Spleen (tissue), 11 donors: ENCODE data around the gene FITM2. TPM values are rescaled to one million over a fixed set of nuclear protein-coding genes. Genes with fewer than 3 reads are reported as not detected.

Source experiments
- DNase-seq: peaks from one replicate; pipeline ENCODE4 v3.0.0-alpha.2; 2020
- H3K27ac ChIP-seq, 8 donors: fragments of 200-600 bp; sonication (generic) in 7 of 8; 1 replicate in 4 of 8; 2 replicates in 4 of 8; pipeline versions ENCODE4 v1.5.0 to v1.8.0; 2016 to 2021; ENCODE audit warnings: inconsistent platforms in 4 of 8, mild to moderate bottlenecking in 4 of 8, moderate library complexity in 1 of 8
- H3K27me3 ChIP-seq, 7 donors: fragments of 200-600 bp; sonication (generic) in 6 of 7; replicated peaks in 1 of 7; 1 replicate in 4 of 7; 2 replicates in 3 of 7; pipeline versions ENCODE4 v1.5.0 to v1.8.0; 2016 to 2021; ENCODE audit warnings: inconsistent platforms in 3 of 7, mild to moderate bottlenecking in 1 of 7
- H3K36me3 ChIP-seq, 6 donors: fragments of 200-600 bp; sonication (generic) in 5 of 6; 1 replicate in 4 of 6; 2 replicates in 2 of 6; pipeline versions ENCODE4 v1.5.0 to v1.8.0; 2016 to 2021; ENCODE audit warnings: inconsistent platforms in 2 of 6
- H3K4me1 ChIP-seq, 6 donors: fragments of 200-600 bp; sonication (generic) in 5 of 6; 1 replicate in 3 of 6; 2 replicates in 3 of 6; pipeline versions ENCODE4 v1.5.0 to v1.8.0; 2016 to 2021; ENCODE audit warnings: inconsistent platforms in 3 of 6
- H3K4me3 ChIP-seq, 8 donors: fragments of 200-600 bp; sonication (generic) in 7 of 8; 1 replicate in 4 of 8; 2 replicates in 4 of 8; pipeline versions ENCODE4 v1.5.0 to v1.8.0; 2016 to 2021; ENCODE audit warnings: inconsistent platforms in 4 of 8, mild to moderate bottlenecking in 4 of 8, moderate library complexity in 2 of 8
- H3K9me3 ChIP-seq, 8 donors: fragments of 200-600 bp; sonication (generic) in 7 of 8; 1 replicate in 4 of 8; 2 replicates in 4 of 8; pipeline versions ENCODE4 v1.5.0 to v1.8.0; 2016 to 2021; ENCODE audit warnings: inconsistent platforms in 4 of 8
- CTCF ChIP-seq, 11 experiments: fragments of 200-600 bp in 7 of 11; fragments of 450-650 bp in 4 of 11; sonication (generic) in 4 of 11; IDR thresholded peaks in 8 of 11; conservative IDR thresholded peaks in 3 of 11; 1 replicate in 7 of 11; 2 replicates in 4 of 11; pipeline versions ENCODE4 v1.4.0 to v1.8.0; 2016 to 2021; ENCODE audit warnings: antibody characterized with exemption in 11 of 11, inconsistent platforms in 4 of 11, mild to moderate bottlenecking in 1 of 11
- POLR2A ChIP-seq, 3 donors: fragments of 450-650 bp; IDR thresholded peaks; one replicate each; pipeline ENCODE4 v1.5.1; 2017; ENCODE audit warnings: antibody characterized with exemption in 3 of 3, mild to moderate bottlenecking in 1 of 3
- POLR2AphosphoS5 ChIP-seq, 3 donors: sonication (generic); formaldehyde crosslinking; IDR thresholded peaks; one replicate each; pipeline ENCODE4 v1.5.1; 2017; ENCODE audit warnings: antibody characterized with exemption in 3 of 3
- WGBS, 5 donors: extraction: QIAGEN DNeasy Blood & Tissue Kit in 3 of 5; methylation state at CpG; one replicate each; pipeline versions ENCODE4 v1.1.5 to v1.1.7; 2013 to 2018; 5-methylcytosine and 5-hydroxymethylcytosine counted together
- intact Hi-C: fragments of 100-400 bp; cut with DNase I; formaldehyde crosslinking; loops from one replicate; pipeline ENCODE4 v1.15.0; 2023; ENCODE audit warnings: low total_unique reads
- polyA plus RNA-seq, 3 donors: library from polyadenylated mRNA; stranded (reverse); fragments of 200-250 nt; gene quantifications; one replicate each; pipeline ENCODE4 v1.2.1, GENCODE V29; 2013
- total RNA-seq, 7 donors: library from RNA; depleted of rRNA in 3 of 7; stranded (reverse); fragments of >200 nt in 3 of 7; fragmentation: NEBNext Ultra II Directional in 4 of 7; extraction: Animal tissue kit (Norgen Biotek cat#: 25700) in 4 of 7; gene quantifications; one replicate each; pipeline versions ENCODE4 v1.1.0 to v1.2.1, GENCODE V29; 2016 to 2021
- donor health status: healthy with polysubstance abuse.
- donor health status: DM: no; HTN: no; CAD: no; lungs with moderate emphysema.
- donor health status: DM: no; HTN: no; CAD: no.
- donor health status: Bipolar disorder and iron deficiency.
- donor health status: healthy.
- donor health status: DM: no; HTN: no; CAD: no.
- donor health status: DM: yes; HTN: yes; CAD: no.

FITM2 gene
- total and polyA plus RNA-seq, 10 donors = 1.0 to 5.7 (median 4.7) TPM

GRCh38 chr20:44258226-44258890, 52.6 kb downstream of the FITM2 start:
- H3K4me1 ChIP-seq = no peaks in the 10 kb centered on the region
- 78 to 90% (median 87%) methylated on average over 15 to 28 of the region's 28 CpGs for WGBS, 5 donors

GRCh38 chr20:44256961-44257360, 54.0 kb downstream of the FITM2 start:
- Histone ChIP-seq H3K4me1 (no peaks in the 10 kb centered on the region), H3K9me3 (no peaks in the 10 kb centered on the region), H3K4me3 (no peak overlapping the region), H3K36me3 (no peaks in the 10 kb centered on the region), H3K27ac (no peak overlapping the region), H3K27me3 (no peaks in the 10 kb centered on the region)
- intact Hi-C loops = no loop called here
- 88 to 93% (median 91%) methylated on average over 18 to 21 of the region's 21 CpGs for WGBS, 5 donors
- TF ChIP-seq POLR2AphosphoS5 (IDR thresholded peaks at IDR 0.05) (no peak), POLR2A (IDR thresholded peaks at IDR 0.05) (no peak), CTCF (IDR thresholded peaks at IDR 0.05 in 8 of 11, conservative IDR thresholded peaks at IDR 0.05 in 3 of 11) (no peak)
- DNase-seq = no peak

More at GRCh38 chr20:44258226-44258890, 52.6 kb downstream of the FITM2 start:
- Histone ChIP-seq H3K27ac (no peak overlapping the region), H3K9me3 (no peaks in the 10 kb centered on the region), H3K36me3 (no peaks in the 10 kb centered on the region), H3K4me3 (no peak overlapping the region), H3K27me3 (no peaks in the 10 kb centered on the region)
- intact Hi-C loops = no loop called here
- DNase-seq = no peak
- no peak for TF ChIP-seq POLR2A (IDR thresholded peaks at IDR 0.05)

GRCh38 chr20:44255942-44256341, 55.1 kb downstream of the FITM2 start:
- intact Hi-C loops = no loop called here

GRCh38 chr20:44254073-44254472, 56.9 kb downstream of the FITM2 start:
- no peak overlapping the region for H3K4me3 ChIP-seq
- H3K27me3 ChIP-seq = peaks cover 0 to 17% (median under 1%) of the 10 kb centered on the region in 7 donors
- intact Hi-C loops = no loop called here
- H3K27ac ChIP-seq = no peak overlapping the region
- no peak for TF ChIP-seq POLR2AphosphoS5 (IDR thresholded peaks at IDR 0.05)
- no peak for TF ChIP-seq POLR2A (IDR thresholded peaks at IDR 0.05)
- TF ChIP-seq CTCF (IDR thresholded peaks at IDR 0.05 in 8 of 11, conservative IDR thresholded peaks at IDR 0.05 in 3 of 11) = no peak
- H3K9me3 ChIP-seq = no peaks in the 10 kb centered on the region
- 82 to 90% (median 83%) methylated on average over 8 of the region's 8 CpGs for WGBS, 5 donors
- no peaks in the 10 kb centered on the region for H3K36me3 ChIP-seq
- no peak for DNase-seq
- no peaks in the 10 kb centered on the region for H3K4me1 ChIP-seq

More at GRCh38 chr20:44255942-44256341, 55.1 kb downstream of the FITM2 start:
- H3K27me3 ChIP-seq = no peaks in the 10 kb centered on the region
- DNase-seq = no peak
- no peak overlapping the region for H3K4me3 ChIP-seq
- TF ChIP-seq POLR2AphosphoS5 (IDR thresholded peaks at IDR 0.05) (no peak), POLR2A (IDR thresholded peaks at IDR 0.05) (no peak), CTCF (IDR thresholded peaks at IDR 0.05 in 8 of 11, conservative IDR thresholded peaks at IDR 0.05 in 3 of 11) (no peak)
- WGBS, 5 donors = 82 to 95% (median 93%) methylated on average over 1 of the region's 1 CpG
- H3K27ac ChIP-seq = no peak overlapping the region
- no peaks in the 10 kb centered on the region for H3K9me3 ChIP-seq
- H3K4me1 ChIP-seq = no peaks in the 10 kb centered on the region
- no peaks in the 10 kb centered on the region for H3K36me3 ChIP-seq
